ENCODE data around the gene NPW. TPM values are rescaled to one million over a fixed set of nuclear protein-coding genes. Genes with fewer than 3 reads are reported as not detected.

The NPW gene
- total and polyA plus RNA-seq, 2 of the 8 experiments (the other 6 are each of a cell fraction or from before 2014, with no cell fraction given), result 4.0 to 10.3 TPM

DNA sequence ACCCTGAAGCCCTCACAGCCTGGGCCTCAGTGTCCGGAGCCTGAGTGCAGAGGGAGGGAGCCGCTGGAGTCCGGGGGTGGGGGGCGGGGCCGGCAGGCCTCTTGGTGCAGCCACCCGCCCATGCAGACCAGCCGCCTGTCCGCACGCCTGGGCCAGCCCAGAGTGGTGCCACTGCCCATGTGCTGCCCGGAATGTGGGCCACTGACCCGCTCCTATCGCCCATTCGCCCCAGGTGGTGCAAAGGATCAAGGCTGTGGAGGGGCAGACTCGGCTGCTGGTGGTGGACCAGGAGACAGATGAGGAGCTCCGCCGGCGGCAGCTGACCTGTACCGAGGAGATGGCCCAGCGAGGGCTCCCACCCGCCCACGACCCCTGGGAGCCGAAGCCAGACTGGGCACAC is 9.8 kb downstream of the NPW start (continued):
- TF ChIP-seq KDM4A (IDR thresholded peaks at IDR 0.05; ENCODE audit: low read depth, low read length, severe bottlenecking), result no peak
- no peak for TF ChIP-seq KDM1A (IDR thresholded peaks at IDR 0.05; ENCODE audit: borderline replicate concordance, low read length)
